B cell (primary cell): ENCODE data around the gene CD40. TPM values are rescaled to one million over a fixed set of nuclear protein-coding genes. Genes with fewer than 3 reads are reported as not detected.

ENCODE experiments used
- ATAC-seq: fragments of 200-7000 bp; cut with Tn5 transposase; one replicate; pipeline ENCODE4 v1.10.0; 2021; ENCODE audit warnings: low read depth, mild to moderate bottlenecking, moderate number of reproducible peaks, moderate library complexity
- CTCF ChIA-PET: fragments of 350-600 bp; sonication (Branson Sonifier 250); formaldehyde crosslinking; loops from one replicate; lab custom pipeline; 2021; ENCODE audit warnings: antibody characterized with exemption, inconsistent platforms; lab: Charles Lee
- POLR2A ChIA-PET: fragments of 350-600 bp; sonication (Branson Sonifier 250); formaldehyde crosslinking; loops from one replicate; lab custom pipeline; 2021; ENCODE audit warnings: antibody characterized with exemption; lab: Charles Lee
- DNase-seq: peaks from one replicate; pipeline ENCODE4 v3.0.0; 2013
- H2AFZ ChIP-seq: 2 replicates; pipeline ENCODE4 v1.6.1; 2012; ENCODE audit warnings: mild to moderate bottlenecking, low read depth, low read length; ENCODE audit not compliant: insufficient read depth, poor library complexity, severe bottlenecking
- H3K27ac ChIP-seq, 2 donors: 1 replicate in 1 of 2; 2 replicates in 1 of 2; pipeline ENCODE4 v1.5.1; 2012 to 2013; ENCODE audit warnings: low read length in 2 of 2, mild to moderate bottlenecking in 2 of 2, moderate library complexity in 1 of 2
- H3K27me3 ChIP-seq, 4 experiments: fragments of 200-600 bp in 1 of 4; sonication (generic) in 1 of 4; replicated peaks in 1 of 4; 1 replicate in 2 of 4; 2 replicates in 2 of 4; pipeline versions ENCODE4 v1.6.1 to v1.7.0; 2013 to 2016; ENCODE audit warnings: low read length in 3 of 4, mild to moderate bottlenecking in 2 of 4, mixed read lengths in 1 of 4, moderate library complexity in 1 of 4; ENCODE audit not compliant: insufficient read depth in 4 of 4, control insufficient read depth in 3 of 4; ENCODE audit errors: control extremely low read depth in 1 of 4
- H3K36me3 ChIP-seq, 2 experiments: replicated peaks in 1 of 2; 1 replicate in 1 of 2; 2 replicates in 1 of 2; pipeline versions ENCODE4 v1.6.1 to v1.7.1; 2013; ENCODE audit warnings: low read length in 1 of 2; ENCODE audit not compliant: insufficient read depth in 2 of 2, control insufficient read depth in 1 of 2; ENCODE audit errors: control extremely low read depth in 1 of 2, extremely low read depth in 1 of 2
- H3K4me1 ChIP-seq, 2 donors: fragments of 200-600 bp in 1 of 2; sonication (generic) in 1 of 2; 1 replicate in 1 of 2; 2 replicates in 1 of 2; pipeline versions ENCODE4 v1.5.1 to v1.6.1; 2013 to 2017; ENCODE audit warnings: low read length in 2 of 2; ENCODE audit not compliant: control insufficient read depth in 2 of 2, insufficient read depth in 2 of 2
- H3K4me2 ChIP-seq: replicated peaks from 2 replicates; pipeline ENCODE3; 2012; ENCODE audit warnings: mild to moderate bottlenecking, low read depth, low read length; ENCODE audit not compliant: poor library complexity, severe bottlenecking
- H3K4me3 ChIP-seq, 5 experiments: fragments of 200-600 bp in 1 of 5; sonication (generic) in 1 of 5; 1 replicate in 3 of 5; 2 replicates in 2 of 5; pipeline versions ENCODE4 v1.5.1 to v1.7.0; 2011 to 2016; ENCODE audit warnings: low read length in 4 of 5, mild to moderate bottlenecking in 4 of 5, low read depth in 2 of 5, control low read depth in 1 of 5, moderate library complexity in 1 of 5; ENCODE audit not compliant: insufficient read depth in 1 of 5; ENCODE audit errors: control extremely low read depth in 1 of 5, extremely low read depth in 1 of 5
- H3K79me2 ChIP-seq: fragments of 200-600 bp; sonication (generic); one replicate; pipeline ENCODE4 v1.6.0; 2016; ENCODE audit warnings: low read length; ENCODE audit not compliant: control insufficient read depth, insufficient read depth
- H3K9ac ChIP-seq: fragments of 200-600 bp; sonication (generic); 2 replicates; pipeline ENCODE4 v1.6.1; 2017; ENCODE audit warnings: mild to moderate bottlenecking, low read length, moderate library complexity
- H3K9me3 ChIP-seq, 3 donors: one replicate each; pipeline versions ENCODE4 v1.6.1 to v1.7.1; 2013; ENCODE audit warnings: low read length in 2 of 3; ENCODE audit not compliant: control insufficient read depth in 2 of 3, insufficient read depth in 1 of 3; ENCODE audit errors: control extremely low read depth in 1 of 3
- H4K20me1 ChIP-seq: 2 replicates; pipeline ENCODE4 v1.6.0; 2012; ENCODE audit warnings: mild to moderate bottlenecking, low read length; ENCODE audit not compliant: insufficient read depth, control insufficient read depth, poor library complexity, severe bottlenecking
- H3K27ac Mint-ChIP-seq: one replicate; pipeline ENCODE4 v1.8.0; 2021; ENCODE audit warnings: mixed read lengths
- H3K27me3 Mint-ChIP-seq: one replicate; pipeline ENCODE4 v1.8.0; 2021; ENCODE audit warnings: mixed read lengths
- H3K4me1 Mint-ChIP-seq: one replicate; pipeline ENCODE4 v1.8.0; 2021; ENCODE audit warnings: mixed read lengths
- H3K4me3 Mint-ChIP-seq: one replicate; pipeline ENCODE4 v1.8.0; 2021; ENCODE audit warnings: mixed read lengths
- H3K9me3 Mint-ChIP-seq: one replicate; pipeline ENCODE4 v1.8.0; 2022; ENCODE audit warnings: mixed read lengths; ENCODE audit not compliant: insufficient read depth
- EZH2 ChIP-seq: IDR thresholded peaks from 2 replicates; pipeline ENCODE4 v1.6.1; 2012; ENCODE audit warnings: borderline replicate concordance, low read depth, mild to moderate bottlenecking, moderate library complexity, low read length; ENCODE audit not compliant: insufficient read depth, poor library complexity, severe bottlenecking
- WGBS: methylation state at CpG from one replicate; pipeline ENCODE4 v1.1.5; 2013; ENCODE audit warnings: missing lambda C conversion rate; ENCODE audit not compliant: insufficient coverage; 5-methylcytosine and 5-hydroxymethylcytosine counted together
- intact Hi-C: fragments of 100-400 bp; cut with micrococcal nuclease; formaldehyde crosslinking; loops from one replicate; pipeline ENCODE4 v1.10.0; 2022
- polyA plus RNA-seq: library from polyadenylated mRNA; depleted of rRNA; stranded (reverse); fragments of >200 nt; gene quantifications from 2 replicates; pipeline ENCODE4 v1.2.3, GENCODE V29; 2012
- total RNA-seq, 2 donors: library from RNA; stranded (reverse); fragments of 120-200 nt in 1 of 2; gene quantifications; 1 replicate in 1 of 2; 2 replicates in 1 of 2; pipeline versions ENCODE4 v1.2.3 to v1.2.4, GENCODE V29; 2013 to 2022
- TF ChIP-seq, protein P1 (sequence below): fragments of 200-600 bp; IDR thresholded peaks from one replicate; pipeline ENCODE4 v1.8.0; 2022; ENCODE audit warnings: antibody characterized with exemption, mild to moderate bottlenecking

Gene CD40
- total and polyA plus RNA-seq, 2 donors (not counting 1 experiment from before 2014, with no cell fraction given), result 210 to 215 TPM

DNA sequence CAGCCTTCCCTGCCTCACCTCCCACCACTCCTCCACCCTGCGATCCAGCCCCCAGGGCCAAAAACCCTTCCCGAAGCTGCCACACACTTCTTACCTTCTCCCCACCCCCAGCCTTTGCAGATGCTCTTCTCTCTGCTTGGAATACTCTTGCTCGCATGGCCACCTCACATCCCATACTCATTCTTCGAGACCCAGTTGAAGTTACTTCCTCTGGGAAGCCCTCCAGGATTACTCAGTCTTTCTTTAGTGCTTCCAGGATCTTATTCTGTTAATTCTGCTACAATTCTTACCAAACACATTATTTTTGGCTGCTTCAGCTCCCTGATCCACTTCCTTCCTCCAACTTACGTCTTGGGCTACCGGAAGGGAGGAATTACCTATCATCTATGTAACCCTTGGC is 54.3 kb downstream of the CD40 start:
- H3K79me2 ChIP-seq, result no peaks in the 10 kb centered on the region
- WGBS, result 38% methylated on average over 6 of the region's 6 CpGs
- no peak overlapping the region for H2AFZ ChIP-seq
- H3K4me1 ChIP-seq, result peaks cover 4 to 16% of the 10 kb centered on the region in 2 donors
- H3K27me3 Mint-ChIP-seq, result peaks cover 54% of the 10 kb centered on the region
- no peaks in the 10 kb centered on the region for H3K36me3 ChIP-seq
- ChIA-PET POLR2A (no interaction called here), CTCF (interaction anchor here (0.7 to 10.1 kb wide), 9 partner anchors 10 to 185 kb away, joined by 3 to 87 read pairs (median 9); no protein-coding TSS in a partner anchor)
- no peak for DNase-seq
- intact Hi-C loops, result no loop called here
- H3K27ac ChIP-seq, result no peak overlapping the region
- TF ChIP-seq EZH2, result no peak
- TF ChIP-seq, protein P1, sequence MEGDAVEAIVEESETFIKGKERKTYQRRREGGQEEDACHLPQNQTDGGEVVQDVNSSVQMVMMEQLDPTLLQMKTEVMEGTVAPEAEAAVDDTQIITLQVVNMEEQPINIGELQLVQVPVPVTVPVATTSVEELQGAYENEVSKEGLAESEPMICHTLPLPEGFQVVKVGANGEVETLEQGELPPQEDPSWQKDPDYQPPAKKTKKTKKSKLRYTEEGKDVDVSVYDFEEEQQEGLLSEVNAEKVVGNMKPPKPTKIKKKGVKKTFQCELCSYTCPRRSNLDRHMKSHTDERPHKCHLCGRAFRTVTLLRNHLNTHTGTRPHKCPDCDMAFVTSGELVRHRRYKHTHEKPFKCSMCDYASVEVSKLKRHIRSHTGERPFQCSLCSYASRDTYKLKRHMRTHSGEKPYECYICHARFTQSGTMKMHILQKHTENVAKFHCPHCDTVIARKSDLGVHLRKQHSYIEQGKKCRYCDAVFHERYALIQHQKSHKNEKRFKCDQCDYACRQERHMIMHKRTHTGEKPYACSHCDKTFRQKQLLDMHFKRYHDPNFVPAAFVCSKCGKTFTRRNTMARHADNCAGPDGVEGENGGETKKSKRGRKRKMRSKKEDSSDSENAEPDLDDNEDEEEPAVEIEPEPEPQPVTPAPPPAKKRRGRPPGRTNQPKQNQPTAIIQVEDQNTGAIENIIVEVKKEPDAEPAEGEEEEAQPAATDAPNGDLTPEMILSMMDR, result no peak
- peaks cover 0 to 15% (median 0%) of the 10 kb centered on the region in 3 donors for H3K9me3 ChIP-seq
- no peaks in the 10 kb centered on the region for H4K20me1 ChIP-seq
- H3K4me1 Mint-ChIP-seq, result no peaks in the 10 kb centered on the region
- H3K9me3 Mint-ChIP-seq, result no peaks in the 10 kb centered on the region
- no peak overlapping the region for H3K4me2 ChIP-seq
- H3K27me3 ChIP-seq, result peaks cover 0 to 52% (median 34%) of the 10 kb centered on the region in 4 experiments
- H3K4me3 Mint-ChIP-seq, result no peak overlapping the region
- no peak overlapping the region for H3K4me3 ChIP-seq
- no peak overlapping the region for H3K9ac ChIP-seq
- ATAC-seq, result no peak
- no peak overlapping the region for H3K27ac Mint-ChIP-seq

DNA sequence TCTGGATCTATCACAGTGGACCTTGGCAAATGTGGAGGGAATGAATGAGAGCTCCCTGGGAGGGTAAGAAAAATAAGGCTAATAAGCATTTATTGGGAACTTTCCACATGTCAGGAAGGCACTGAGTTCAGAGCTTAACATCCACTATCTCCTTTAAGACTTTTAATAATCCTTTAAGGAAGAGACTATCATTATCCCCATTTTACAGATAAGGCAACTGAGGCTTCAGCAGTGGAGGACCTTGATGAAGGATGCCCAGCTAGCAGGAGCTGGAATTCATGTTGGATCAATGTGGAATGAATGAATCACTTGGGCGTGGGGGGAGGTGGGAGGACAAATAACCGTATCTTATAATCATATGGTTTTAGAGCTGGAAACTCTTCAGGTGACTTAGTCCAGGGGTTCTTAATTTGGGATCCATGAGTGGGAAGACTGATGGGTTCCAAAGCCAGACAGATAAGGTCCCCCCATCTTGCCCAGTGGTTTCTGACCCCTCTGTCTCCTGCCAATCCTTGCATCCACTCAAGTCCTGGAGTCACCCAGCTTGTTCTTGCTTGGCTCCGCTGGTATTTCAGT is 54.9 kb downstream of the CD40 start:
- H3K9ac ChIP-seq, result no peak overlapping the region
- no peak for DNase-seq
- no peak overlapping the region for H3K4me2 ChIP-seq
- H3K27ac Mint-ChIP-seq, result no peak overlapping the region
- H3K79me2 ChIP-seq, result no peaks in the 10 kb centered on the region
- H3K27me3 ChIP-seq, result peaks cover 0 to 48% (median 34%) of the 10 kb centered on the region in 4 experiments
- no peaks in the 10 kb centered on the region for H4K20me1 ChIP-seq
- no peaks in the 10 kb centered on the region for H3K36me3 ChIP-seq
- no peak overlapping the region for H3K4me3 Mint-ChIP-seq
- 80% methylated on average over 1 of the region's 3 CpGs for WGBS
- no peak overlapping the region for H2AFZ ChIP-seq
- ChIA-PET CTCF (interaction anchor here (0.7 to 10.1 kb wide), 11 partner anchors 9 to 186 kb away, joined by 3 to 87 read pairs (median 5); no protein-coding TSS in a partner anchor), POLR2A (no interaction called here)
- H3K9me3 ChIP-seq, result peaks cover 0 to 15% (median 0%) of the 10 kb centered on the region in 3 donors
- peaks cover 4 to 16% of the 10 kb centered on the region in 2 donors for H3K4me1 ChIP-seq
- H3K4me3 ChIP-seq, result no peak overlapping the region
- ATAC-seq, result no peak
- H3K27me3 Mint-ChIP-seq, result peaks cover 58% of the 10 kb centered on the region
- intact Hi-C loops, result no loop called here
- no peaks in the 10 kb centered on the region for H3K4me1 Mint-ChIP-seq
- TF ChIP-seq, protein P1, result no peak
- no peak for TF ChIP-seq EZH2
- no peaks in the 10 kb centered on the region for H3K9me3 Mint-ChIP-seq
- no peak overlapping the region for H3K27ac ChIP-seq
